Activated T-cell treated with anti-CD3 and anti-CD28 coated beads for 48 hours (primary cell): Measurements from ENCODE around the gene APOH.

ENCODE experiments used
- DNase-seq: peaks from one replicate; pipeline ENCODE4 v3.0.0-alpha.2; 2020; ENCODE audit warnings: low read depth

Gene APOH

DNA sequence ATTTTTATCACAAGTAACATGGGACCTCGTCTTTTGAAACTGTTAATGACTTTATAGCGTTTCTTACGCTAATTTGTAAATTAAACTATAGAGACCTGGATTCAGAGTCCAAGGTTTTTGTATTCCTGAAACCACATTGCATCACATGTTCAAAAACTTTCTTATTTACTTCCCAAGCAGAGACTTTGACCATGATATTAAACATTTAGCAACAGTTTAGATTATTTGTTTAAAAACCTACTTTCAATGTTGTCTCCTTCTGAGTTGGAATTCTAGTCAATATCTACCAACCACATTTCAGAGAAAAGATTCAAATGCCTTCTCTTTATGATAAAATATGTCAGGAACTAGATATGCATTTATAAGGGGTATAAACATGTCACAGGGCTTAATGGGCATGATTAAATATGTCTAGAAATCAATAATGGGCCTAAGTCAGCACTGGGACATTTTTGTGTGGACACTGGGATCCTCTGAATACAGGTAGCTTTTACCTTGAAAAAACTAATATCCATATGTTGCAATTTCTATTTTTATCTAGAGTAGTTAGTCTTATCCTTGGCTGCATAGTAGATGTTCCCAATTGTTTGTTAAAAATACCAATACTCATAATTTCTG, 6.3 kb upstream of the APOH start:
- no peak for DNase-seq

DNA sequence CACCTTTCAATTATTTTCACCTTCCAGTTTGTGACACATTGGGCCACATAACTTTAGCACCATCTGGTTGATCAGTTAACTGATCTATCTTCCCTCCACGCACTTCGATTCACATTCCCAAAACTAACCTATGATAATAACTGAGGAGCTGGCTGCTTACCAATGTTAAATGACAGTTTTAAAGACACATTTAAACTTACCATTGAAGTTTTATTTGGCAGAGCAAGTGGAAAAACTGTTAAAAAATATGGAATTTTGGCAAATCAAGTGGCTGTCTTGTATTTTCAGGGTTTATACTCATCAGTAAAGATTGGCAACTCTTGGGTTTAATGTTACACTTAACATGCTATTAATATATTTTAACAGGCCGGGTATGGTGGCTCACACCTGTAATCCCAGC, 5.4 kb upstream of the APOH start:
- DNase-seq: no peak

DNA sequence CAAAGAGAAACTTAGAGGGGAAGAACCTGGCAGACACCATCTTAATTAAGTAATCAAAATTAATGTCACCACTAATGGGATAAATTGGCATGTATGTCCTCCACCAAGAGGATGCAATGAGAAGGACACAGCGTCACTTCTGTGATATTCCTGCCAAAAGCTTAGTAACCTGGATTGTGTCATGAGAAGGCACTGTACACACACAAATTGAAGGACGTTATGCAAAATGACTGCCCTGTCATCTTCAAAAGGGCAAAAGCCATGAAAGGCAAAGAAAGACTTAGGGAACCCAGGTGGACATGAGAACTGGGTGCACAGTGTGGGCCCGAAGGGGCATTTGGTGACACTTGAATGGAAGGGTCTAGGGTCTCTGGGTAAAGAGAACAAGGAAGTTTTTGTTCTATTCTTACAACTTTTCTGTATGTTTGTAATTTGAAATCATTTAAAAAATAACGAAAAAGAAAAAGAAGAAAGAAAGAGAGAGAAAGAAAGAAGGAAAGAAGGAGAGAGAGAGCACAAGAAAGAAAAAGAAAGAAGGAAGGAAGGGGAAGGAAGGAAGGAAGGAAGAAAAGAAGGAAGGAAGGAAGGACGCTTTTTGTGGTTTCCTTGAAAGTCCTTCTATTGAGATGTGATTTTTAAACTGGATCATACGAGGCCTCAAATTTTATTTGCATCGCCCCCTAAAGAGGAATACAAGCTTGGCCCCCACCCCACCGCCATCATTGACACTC, 4.0 kb upstream of the APOH start:
- no peak for DNase-seq

DNA sequence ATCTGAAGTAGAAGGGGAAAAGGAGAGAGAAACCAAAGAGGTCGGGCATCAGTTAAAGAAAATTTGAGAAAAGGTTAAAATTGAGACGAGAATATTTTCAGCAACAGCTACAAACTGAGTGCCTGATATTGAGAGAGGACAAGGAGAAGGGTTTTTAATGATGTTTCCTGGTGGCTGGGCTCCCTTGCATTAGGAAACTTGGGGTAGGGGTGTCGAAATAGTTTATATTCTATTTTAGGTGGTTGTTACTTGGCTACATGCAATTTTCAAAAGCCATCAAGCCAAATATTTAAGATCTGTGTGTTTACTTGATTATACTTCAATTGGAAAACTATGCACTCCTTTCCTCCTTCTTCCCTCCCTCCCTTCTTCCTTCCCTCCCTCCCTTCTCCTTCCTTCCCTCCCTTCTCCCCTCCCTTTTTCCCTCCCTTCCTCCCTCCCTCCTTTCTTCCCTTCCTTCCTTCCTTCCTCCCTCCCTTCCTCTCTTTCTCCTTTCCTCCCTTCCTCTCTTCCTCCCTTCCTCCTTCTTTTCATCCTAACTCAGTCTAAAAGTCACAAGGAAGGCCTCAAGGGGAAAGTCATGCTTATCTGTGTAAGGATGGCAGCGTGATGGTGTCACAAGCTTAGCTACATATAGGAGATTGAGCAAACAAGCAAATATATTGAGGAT, 1.8 kb upstream of the APOH start:
- no peak for DNase-seq

DNA sequence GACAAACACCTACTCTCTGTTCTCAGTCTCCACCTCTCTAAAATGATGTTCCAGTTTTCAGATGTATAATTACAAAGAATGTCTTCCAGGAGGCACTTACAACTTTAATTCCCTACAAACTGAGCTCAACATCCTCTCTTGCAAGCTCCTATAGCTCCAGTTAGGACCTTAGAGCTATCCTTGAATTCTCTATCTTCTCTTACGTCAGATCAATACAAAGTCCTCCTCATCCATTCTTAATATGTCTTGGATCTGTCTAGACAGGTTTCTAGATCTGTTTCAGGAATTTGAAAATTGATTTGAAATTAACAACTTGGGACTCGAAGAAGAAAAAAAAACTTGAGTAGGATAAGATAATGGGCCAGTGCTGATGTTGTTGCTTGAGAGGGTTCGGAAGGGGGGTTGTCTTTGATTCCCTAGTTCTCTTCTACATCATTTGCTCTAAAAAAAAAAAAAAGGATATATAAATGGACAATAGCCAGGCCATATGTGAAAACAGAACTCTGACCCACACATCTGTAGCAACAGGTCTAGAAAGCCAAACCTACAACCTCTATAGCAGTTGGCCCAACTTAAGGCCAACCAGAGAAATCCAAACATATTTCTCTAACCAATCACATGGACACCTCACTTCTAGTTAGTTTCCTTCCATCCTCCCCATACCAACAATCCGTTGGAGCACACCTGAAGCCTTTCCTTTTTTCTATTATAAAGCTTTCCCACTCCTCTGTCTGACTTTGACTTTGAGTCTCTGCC, 746 bp upstream of the APOH start:
- no peak for DNase-seq

DNA sequence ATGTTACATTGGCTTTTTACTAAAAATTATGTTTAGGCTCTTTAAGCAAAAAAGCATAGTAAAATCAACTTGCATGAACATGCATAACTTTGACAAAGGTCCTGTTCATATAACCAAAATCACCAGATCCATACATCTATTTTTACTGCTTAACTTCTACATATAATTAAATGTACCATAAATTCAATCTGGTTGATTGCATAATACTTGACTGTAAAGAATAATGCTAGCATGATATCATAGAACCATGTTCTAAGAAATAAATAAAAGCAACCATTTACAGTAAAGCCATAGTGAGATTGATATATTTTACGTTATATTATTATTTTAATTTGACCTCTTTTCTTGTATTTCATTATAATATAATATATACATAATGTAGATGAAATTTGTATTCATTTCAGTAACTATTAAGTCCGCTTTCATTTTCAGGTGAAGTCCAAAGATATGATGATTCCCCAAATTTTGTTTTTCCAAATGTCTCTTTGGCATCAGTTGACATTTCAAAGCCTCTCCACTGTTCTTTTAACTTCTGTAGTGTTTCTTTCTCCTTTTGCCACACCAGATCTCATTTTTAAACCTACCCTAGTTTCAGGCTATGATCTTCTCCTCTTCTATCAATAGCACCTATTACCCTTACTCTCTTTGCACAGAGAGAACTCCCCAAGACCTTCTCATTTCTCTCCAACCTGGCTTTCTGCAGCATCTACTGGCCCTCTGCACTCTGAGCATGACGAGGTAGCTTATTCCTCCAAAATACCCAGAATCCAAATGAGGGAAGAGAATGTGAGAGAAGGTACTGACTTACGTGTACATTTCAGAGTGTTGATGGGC, 1.8 kb downstream of the APOH start:
- DNase-seq: no peak

DNA sequence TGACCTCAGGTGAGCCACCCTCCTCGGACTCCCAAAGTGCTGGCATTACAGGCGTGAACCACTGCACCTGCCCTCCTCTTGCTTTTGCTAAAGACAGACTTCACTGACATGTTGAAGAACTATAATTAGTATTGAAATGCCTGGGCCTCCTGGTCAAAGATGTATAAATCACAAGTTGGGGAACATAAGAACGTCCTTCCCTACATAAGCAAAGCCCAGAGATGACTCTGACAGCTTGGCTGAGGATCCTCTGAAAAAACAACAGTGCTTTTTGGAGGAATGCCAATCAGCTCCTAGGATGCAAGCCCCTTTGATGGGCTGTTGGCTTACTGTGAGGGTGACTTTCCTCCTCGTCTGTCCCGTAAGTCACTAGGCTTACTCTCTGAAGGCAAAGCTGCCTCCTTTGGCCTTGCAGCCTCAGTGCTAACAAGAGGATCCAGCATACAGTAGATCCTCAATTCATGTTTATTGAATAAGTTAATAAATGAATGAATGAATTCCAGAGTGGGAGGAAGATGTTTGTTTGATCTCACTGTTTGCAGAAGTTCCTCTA, 6.3 kb downstream of the APOH start:
- no peak for DNase-seq

DNA sequence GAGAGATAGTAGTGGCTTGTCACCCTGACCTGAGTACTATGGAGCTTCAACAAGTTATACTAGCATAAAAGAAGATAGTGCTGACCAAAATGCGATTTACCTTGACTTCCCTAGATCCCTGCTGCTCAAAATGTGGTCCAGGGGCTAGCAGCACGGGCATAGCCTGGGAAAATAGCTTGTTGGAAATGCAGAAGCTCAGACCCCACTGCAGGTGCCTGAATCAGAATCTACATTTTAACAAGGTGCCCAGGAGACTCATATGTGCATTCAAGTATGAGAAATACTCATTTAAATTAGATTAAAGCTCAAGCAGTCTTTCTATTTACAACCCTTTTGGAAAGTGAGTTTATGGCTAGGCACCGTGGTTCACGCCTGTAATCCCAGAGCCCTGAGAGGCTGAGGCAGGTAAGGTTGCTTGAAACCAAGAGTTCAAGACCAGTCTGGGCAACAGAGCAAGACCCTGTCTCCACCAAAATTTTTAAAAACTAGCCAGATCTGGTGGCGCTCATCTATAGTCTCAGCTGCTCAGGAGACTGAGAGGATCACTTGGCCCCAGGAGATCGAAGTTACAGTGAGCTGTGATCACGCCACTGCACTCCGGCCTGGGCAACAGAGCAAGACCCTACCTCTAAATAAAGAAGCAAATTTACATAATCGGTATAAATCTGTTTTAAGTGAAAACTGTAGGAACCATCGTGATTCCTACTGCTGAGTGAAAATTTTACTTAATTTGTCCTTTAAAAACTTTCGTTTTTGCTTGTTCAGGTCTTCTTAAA, 7.3 kb downstream of the APOH start:
- DNase-seq: no peak

DNA sequence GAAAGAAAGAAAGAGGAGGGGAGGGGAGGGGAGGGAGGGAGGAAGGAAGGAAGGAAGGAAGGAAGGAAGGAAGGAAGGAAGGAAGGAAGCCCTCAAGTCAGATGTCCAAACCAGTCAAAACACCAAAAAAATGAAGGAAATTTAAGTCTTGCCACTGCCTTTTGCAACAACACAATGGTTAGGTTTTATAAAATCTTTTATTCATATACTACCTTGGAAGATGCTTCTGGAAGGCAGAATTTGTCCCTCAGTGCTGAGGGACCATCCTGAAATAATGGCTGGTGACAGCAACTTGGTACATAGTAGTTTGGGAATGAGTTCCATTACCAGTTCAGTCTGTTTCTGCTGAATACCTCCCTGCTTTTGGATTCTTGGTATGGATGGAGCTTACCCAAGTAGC, 7.9 kb downstream of the APOH start:
- no peak for DNase-seq

DNA sequence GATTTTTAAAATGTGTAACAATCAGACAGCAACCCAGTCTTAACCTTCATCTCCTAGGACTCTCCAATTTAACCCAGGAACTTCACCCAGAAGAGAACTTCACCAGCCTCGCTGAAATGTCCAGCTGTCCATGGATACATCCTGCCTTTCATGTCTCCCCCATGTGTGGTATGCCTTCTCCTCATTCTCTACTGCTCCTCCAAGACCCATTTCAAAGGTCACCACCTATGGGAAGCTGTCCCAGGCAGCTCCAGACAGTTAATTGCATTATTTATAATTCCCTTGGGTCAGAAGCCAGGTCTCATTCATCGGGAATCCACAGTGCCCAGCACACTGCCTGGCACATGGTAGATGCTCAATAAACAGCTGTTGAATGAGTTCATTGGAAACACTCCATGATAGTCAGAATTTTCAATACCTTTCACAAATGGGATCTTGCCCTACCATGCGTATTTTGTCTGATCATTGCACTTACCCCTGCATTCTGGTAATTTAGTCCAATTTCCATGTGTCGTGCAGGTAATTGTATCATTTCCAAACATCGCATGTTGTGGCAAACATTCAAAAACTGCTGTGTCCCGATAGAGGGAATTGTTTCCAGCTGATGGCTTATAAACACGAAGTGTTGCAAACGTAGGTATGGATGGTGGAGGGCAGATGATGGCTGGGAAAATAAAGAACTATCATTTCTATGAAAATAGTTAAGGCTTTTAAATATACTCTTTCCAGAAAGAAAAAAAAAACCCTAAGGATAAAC, 9.0 kb downstream of the APOH start:
- DNase-seq: no peak

DNA sequence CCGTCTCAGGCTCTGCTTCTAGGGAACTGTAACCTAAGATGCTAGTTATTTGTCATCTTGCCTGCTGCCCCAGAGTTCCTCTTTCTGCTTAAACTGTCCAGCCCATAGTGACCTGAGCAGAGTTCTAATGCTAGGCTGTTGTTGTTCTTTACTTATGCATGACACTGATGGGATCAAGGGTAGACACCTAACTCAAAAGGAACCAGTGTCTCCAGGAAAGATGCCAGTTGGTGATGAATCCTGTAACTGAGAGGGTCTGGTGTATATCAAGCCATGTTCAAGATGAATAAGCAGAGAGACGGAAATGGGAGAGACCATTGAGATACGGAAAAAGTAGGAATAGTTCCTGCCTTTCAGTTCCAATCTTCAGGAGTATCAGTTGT, 13.7 kb downstream of the APOH start:
- no peak for DNase-seq

DNA sequence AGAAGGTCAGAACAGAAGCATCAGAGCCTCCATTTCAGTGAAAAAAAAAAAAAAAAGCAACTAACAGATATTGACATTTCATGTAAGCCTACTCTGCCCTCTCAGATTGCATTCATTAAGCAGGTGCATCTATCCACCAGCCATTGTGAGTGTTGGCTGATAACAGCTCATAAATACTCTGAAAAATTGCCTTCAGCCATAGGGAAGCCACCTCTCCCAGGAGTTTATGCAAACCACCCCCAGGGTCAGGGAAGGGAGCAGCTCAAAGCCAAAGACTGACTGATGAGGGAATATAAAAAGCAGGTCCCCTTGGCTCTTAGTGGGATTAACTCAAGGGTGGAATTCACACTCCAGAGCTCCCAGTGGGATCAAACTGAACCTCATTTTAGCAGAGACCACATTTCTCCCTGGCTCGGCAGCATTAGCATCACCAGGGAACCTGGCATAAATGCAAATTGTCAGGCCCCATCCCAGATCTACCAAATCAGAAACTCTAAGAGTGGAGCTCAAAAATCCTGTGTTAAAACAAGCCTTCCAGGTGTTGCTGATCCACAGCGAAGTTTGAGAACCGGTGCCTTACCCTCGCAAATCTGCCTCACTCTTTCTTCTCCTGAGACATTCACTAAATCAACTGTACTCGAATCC, 14.2 kb downstream of the APOH start:
- no peak for DNase-seq

DNA sequence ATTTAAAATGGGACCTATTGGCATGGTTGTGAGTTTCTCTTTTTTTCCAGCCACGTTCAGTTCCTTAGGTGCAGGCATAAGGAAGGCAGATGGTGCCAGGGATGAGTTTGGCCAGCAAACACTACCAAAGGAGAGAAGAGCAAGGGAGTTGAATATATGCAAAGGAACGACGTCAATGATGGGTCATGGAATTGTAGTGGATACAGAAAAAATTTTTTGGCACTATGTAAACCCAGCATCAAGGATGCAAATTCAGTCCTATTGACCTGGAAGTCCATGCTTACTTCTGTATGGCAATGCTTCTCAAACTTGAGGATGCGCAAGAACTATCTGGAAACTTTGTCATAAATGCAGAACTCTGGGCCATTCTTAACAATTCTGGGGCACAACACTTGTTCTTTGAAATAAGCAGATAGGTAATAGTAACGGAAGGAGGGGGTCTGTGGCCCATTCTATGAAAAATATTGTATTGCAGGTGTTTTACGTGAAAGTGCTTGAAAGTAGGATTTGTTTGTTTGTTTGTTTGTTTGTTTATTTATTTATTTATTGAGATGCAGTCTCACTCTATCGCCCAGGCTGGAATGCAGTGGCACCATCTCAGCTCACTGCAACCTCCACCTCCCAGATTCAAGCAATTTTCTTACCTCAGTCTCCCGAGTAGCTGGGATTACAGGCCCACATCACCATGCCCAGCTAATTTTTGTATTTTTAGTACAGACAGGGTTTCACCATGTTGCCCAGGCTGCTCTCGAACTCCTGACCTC, 18.0 kb downstream of the APOH start:
- no peak for DNase-seq

DNA sequence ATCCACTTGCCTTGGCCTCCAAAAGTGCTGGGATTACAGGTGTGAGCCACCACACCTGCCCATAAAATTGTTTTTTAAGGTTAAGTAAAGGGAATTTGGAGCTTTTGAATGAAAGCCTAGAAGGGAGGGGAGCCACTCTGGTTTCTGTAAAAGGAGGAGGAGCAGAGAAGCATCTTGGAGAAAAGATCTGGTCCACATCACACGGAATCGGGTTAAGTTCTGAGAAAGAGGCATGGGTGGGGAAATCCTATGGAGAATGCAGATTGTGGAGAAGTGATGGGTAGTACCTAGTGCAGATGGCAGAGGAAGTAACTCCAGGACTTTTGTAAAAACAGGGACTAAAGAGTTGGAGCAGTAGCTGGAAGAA, 19.0 kb downstream of the APOH start:
- DNase-seq: no peak

DNA sequence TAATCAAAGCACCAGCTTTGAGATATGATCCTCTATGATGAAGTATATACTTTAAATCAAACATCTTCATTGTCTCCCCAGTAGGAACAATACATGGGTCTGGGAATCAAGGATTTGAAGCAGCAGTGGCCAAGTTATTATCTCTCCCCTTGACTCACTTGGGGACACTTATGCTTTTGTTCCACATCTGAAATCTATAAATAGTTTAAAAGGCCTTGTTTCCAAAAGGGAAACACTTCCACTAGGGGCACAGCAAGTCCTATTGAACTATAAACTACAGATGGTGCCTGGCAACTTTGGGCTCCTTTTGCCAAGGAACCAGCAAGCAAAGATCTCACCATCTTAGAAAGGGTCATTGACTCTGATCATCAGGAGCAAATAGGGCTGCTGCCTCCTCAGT, 21.3 kb downstream of the APOH start:
- no peak for DNase-seq

DNA sequence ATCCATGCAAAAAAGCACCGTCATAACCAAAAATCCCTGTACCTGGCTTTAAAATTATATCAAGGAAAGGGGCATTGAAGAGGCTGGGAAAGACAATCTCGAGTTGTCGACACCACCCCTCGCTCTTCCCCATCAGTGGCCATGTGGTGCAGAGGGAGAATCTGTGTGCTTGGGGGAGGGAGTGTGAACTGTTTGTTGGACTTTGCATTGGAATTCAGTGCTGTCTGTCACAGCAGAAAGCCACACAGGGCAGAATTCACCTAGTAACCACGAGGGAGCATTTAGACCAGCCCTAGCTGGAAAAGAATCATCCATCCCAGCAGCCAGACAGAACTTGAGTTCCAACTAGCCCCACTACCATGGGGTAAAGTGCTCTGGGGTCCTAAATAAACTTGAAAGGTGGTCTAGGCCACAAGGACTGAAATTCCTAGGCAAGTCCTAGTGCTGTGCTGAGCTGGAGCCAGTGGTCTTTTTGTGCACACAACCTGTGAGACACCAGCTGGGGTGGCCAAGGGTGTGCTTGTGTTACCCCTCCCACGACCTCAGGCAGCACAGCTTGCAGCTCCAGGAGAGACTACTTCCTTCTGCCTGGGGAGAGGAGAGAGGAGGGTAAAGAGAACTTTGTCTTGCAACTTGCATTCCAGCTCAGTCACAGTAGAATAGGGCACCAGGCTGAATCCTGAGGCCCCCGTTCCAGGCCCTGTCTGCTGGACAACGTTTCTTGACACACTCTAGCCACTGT, 25.8 kb downstream of the APOH start:
- DNase-seq: no peak

DNA sequence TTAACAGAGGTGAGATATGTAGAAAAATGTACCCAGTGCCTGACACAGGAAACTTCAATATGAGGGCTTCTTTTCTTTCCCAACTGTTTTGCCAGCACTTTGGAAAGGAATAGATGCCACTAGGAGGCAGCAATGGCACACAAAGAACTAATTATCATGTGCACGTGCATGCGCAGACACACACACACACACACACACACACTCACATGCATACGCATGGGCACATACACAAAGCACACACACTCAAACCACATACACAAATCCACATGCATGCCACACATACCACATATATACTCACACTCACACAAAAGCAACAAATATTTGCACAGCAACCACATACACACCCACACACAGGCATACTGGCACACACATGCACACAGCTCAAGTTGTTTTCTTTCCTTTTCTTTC, 28.5 kb downstream of the APOH start:
- DNase-seq: peak; percentile 25

DNA sequence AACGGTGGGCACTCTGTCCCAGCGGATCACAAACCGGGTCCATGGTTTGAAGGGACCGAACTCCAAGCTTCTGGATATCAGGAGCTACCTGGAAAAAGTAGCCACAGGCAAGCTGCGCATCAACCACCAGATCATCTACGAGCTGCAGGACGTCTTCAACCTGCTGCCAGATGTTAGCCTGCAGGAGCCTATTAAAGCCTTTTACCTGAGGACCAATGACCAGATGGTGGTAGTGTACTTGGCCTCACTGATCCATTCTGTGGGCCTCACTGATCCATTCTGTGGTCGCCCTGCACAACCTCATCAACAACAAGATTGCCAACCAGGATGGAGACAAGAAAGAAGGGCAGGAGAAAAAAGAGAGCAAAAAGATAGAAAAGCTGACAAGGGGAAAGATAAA, 31.0 kb downstream of the APOH start:
- no peak for DNase-seq
